HG03342 (cell line): ENCODE results near the gene ARHGAP33.
"Not testable (repeated sequence)": the region's sequence is repeated elsewhere in the genome, so short reads cannot be mapped to it uniquely, and the experiment has no call there.

Source experiments
- ATAC-seq: cut with Tn5 transposase; IDR thresholded peaks from one replicate; pipeline ENCODE4 v1.9.1; 2021; ENCODE audit warnings: mild to moderate bottlenecking, moderate library complexity; ENCODE audit not compliant: unreplicated experiment

Gene ARHGAP33

DNA sequence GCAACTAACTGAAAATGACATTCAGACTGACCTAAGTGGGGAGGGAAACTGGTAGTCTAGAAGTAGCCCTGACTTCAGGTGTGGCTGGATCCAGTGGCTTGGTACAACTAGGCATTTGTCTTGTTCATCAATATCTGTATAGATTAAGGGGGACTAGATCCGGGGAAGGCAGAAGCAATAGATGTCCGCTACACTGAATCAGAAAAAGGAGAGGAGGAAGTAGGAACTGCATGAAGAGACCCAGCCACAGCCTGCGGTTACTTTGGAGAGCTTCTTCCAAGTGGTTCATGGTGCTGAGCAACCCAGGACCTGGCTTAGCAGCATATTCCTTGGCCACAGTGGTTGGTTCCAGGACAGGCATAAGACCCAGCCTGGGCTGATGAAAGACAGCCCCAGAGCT, 47.2 kb downstream of the ARHGAP33 start:
- no peak for ATAC-seq

GRCh38 chr19:35824150-35824549, 48.8 kb downstream of the ARHGAP33 start:
- no peak for ATAC-seq

GRCh38 chr19:35828692-35829301, 53.4 kb downstream of the ARHGAP33 start:
- no peak for ATAC-seq

DNA sequence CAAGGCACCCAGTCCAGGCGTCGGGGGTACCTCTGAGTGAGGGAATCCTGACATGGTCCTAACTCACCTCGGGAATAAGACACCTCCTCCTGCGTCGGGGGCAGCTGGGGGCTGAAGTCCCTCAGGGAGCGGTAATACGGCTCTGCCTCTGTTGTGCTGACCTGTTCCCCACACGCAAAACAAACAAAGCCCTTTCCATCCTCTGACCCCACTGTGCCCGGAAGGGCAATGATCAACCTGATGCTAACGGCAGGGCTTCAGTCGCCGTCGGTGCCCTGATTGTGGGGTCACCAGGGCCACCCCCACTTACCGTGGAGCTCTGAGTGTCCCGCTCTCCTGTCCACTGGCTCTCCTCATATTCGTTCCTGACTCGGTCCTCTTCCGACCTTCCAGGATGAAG, 55.6 kb downstream of the ARHGAP33 start:
- ATAC-seq: no peak

DNA sequence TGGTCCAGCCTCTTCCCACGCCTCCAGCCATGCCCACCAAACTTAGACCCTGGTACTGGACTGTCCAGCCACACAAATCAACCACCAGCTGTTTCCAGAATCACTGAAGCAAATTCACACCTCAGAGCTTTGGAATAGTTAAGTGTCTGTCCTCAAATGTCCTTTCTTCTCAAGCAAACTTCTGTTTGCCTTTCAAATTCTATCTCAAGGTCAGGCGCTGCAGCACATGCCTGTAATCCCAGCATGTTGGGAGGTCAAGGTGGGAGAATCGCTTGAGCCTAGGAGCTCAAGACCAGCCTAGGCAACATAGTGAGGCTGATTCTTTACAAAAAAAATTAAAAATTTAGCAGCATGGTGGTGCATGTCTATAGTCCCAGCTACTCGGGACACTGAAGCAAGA, 56.7 kb downstream of the ARHGAP33 start:
- no peak for ATAC-seq

GRCh38 chr19:35833972-35834371, 58.6 kb downstream of the ARHGAP33 start:
- ATAC-seq: no peak

- not testable (repeated sequence) for ATAC-seq
Measured at GRCh38 chr19:35836096-35836495, 60.7 kb downstream of the ARHGAP33 start.
